ENCODE results near the gene NPIPB13. TPM values are rescaled to one million over a fixed set of nuclear protein-coding genes. Genes with fewer than 3 reads are reported as not detected.
"Not testable (repeated sequence)": the region's sequence is repeated elsewhere in the genome, so short reads cannot be mapped to it uniquely, and the experiment has no call there.

Gene NPIPB13
- total RNA-seq (ENCODE audit: unreplicated experiment), result 27.5 TPM
- long read RNA-seq, partial matches to known transcripts, result 0 of 1 reads
- long read RNA-seq, other reads (novel, unspliced or antisense), result 1 of 1 reads

DNA sequence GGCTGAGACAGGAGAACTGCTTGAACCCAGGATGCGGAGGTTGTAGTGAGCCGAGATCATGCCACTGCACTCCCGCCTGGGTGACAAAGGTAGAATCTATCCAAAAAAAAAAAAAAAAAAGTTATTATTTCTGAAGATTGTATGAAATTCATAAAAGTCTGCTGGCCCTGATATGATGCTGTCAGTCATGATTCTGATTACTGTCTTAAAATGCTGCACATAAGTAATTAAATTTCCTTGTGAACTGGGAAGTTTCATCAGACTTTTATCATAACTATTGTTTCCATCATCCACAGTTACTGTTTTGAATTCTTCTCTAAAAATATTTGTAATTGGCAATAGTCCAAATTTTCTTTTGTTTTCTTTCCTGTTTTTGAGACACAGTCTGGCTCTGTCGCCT lies at the start of gene NPIPB13:
TSS of gene NPIPB13 (minus strand) at position 101 of the 400 bp plus-strand sequence. CDS start 2,906 bp downstream, outside the sequence.
- H3K27me3 Mint-ChIP-seq (ENCODE audit: unreplicated experiment); H3K36me3 Mint-ChIP-seq (ENCODE audit: unreplicated experiment); H3K27ac Mint-ChIP-seq (ENCODE audit: unreplicated experiment); H3K4me3 Mint-ChIP-seq (ENCODE audit: unreplicated experiment); H3K4me1 Mint-ChIP-seq (ENCODE audit: low read depth, unreplicated experiment); DNase-seq; H3K9me3 Mint-ChIP-seq (ENCODE audit: unreplicated experiment): not testable (repeated sequence)

DNA sequence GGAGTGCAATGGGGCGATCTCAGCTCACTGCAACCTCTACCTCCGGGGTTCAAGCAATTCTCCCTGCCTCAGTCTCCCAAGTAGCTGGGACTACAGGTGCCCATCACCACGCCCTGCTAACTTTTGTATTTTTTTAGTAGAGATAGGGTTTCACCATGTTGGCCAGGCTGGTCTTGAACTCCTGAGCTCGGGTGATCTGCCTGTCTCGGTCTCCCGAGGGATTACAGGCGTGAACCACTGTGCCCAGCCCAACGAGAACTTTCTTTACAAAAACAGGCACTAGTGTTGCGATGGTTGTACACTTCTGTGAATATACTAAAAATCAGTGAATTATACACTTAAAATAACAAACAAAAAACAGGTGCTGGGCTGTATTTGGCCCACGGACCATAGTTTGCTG lies 34.1 kb upstream of the NPIPB13 start:
- H3K36me3 Mint-ChIP-seq (ENCODE audit: unreplicated experiment); H3K27me3 Mint-ChIP-seq (ENCODE audit: unreplicated experiment); H3K4me3 Mint-ChIP-seq (ENCODE audit: unreplicated experiment); H3K4me1 Mint-ChIP-seq (ENCODE audit: low read depth, unreplicated experiment); H3K9me3 Mint-ChIP-seq (ENCODE audit: unreplicated experiment); H3K27ac Mint-ChIP-seq (ENCODE audit: unreplicated experiment): not testable (repeated sequence)
- DNase-seq, result peak; percentile 5

DNA sequence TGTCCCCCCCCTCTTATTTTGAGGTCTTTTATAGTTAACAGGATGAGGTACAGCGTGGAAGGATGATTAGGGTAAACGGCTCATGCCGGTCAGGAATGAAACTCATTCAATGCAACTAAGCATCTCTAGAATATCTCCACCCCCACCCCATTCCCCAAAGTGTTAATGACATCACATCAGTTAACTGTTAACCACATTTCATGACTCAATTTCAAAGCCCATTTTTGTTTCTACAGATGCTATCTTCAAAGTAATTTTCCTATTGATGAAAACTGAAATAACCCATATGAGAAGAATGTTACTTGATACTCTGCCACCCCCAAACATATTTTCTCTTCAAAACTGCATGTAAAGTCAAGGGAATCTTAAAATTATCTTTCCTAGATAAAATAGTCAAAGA lies 30.2 kb upstream of the NPIPB13 start:
- not testable (repeated sequence) for H3K9me3 Mint-ChIP-seq (ENCODE audit: unreplicated experiment); DNase-seq; H3K4me1 Mint-ChIP-seq (ENCODE audit: low read depth, unreplicated experiment); H3K4me3 Mint-ChIP-seq (ENCODE audit: unreplicated experiment); H3K36me3 Mint-ChIP-seq (ENCODE audit: unreplicated experiment); H3K27me3 Mint-ChIP-seq (ENCODE audit: unreplicated experiment); H3K27ac Mint-ChIP-seq (ENCODE audit: unreplicated experiment)

DNA sequence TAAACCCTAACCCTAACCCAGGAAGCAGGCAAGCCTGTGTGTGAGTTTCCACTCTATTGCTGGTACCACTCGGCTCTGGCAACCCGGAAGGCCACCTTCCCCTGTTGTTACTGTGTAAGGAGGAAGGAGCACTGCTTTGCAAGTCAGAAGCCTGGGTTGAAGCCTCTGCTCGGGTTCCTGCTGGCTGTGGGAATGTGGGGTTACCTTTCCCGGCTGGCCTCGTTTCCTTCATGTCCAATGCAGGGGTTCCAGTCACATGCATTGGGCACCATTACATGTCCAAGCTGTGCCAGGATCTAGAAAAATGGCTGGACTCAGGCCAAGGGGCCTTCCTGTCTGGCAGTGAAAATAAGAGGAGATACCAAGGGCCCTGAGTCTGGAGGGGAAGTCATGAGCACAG lies 31.2 kb downstream of the NPIPB13 start:
- not testable (repeated sequence) for H3K27me3 Mint-ChIP-seq (ENCODE audit: unreplicated experiment); H3K9me3 Mint-ChIP-seq (ENCODE audit: unreplicated experiment)

DNA sequence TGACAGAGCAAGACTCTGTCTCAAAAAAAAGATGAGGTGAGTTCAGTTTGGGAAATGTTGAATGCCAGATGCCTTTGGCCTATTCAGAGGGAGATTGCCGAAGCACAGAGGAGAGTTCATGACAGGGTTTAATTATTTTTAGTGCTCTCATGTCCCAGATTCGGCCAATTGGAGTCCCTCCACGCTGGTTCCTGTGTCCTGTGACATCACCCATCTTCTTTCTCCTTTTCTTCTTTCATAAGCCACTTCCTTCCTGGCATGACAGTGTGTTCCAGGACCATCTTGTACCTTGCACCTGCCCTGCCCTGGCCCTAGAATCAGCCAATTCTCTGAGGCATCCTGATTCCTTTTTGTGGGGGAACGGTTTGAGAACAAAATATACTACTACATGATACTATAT lies 36.9 kb downstream of the NPIPB13 start:
- H3K4me3 Mint-ChIP-seq (ENCODE audit: unreplicated experiment); DNase-seq; H3K4me1 Mint-ChIP-seq (ENCODE audit: low read depth, unreplicated experiment); H3K27ac Mint-ChIP-seq (ENCODE audit: unreplicated experiment); H3K36me3 Mint-ChIP-seq (ENCODE audit: unreplicated experiment); H3K27me3 Mint-ChIP-seq (ENCODE audit: unreplicated experiment); H3K9me3 Mint-ChIP-seq (ENCODE audit: unreplicated experiment): not testable (repeated sequence)

More for the DNA sequence above, 31.2 kb downstream of the NPIPB13 start:
- not testable (repeated sequence) for DNase-seq; H3K27ac Mint-ChIP-seq (ENCODE audit: unreplicated experiment); H3K36me3 Mint-ChIP-seq (ENCODE audit: unreplicated experiment); H3K4me1 Mint-ChIP-seq (ENCODE audit: low read depth, unreplicated experiment); H3K4me3 Mint-ChIP-seq (ENCODE audit: unreplicated experiment)

DNA sequence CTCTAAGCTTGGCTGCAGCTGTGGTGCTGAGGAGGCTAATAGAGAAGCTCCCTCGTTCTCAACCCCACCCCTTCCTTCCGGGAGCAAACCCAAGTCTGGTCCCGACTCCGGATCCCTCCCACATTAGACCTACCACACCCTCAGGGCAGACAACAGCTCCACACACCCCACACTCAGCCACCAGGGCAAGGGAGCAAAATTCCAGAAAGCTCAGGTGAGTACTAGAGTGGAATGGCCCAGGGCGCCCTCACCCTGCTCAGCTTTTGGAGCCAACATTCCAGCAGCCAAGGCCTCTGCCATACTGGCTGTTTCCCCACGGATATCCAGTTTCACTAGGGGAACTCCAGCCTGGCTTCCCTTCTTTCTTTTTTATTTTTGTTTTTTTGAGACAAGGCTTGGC lies 39.2 kb downstream of the NPIPB13 start:
- H3K27me3 Mint-ChIP-seq (ENCODE audit: unreplicated experiment); H3K4me3 Mint-ChIP-seq (ENCODE audit: unreplicated experiment); H3K9me3 Mint-ChIP-seq (ENCODE audit: unreplicated experiment): not testable (repeated sequence)

DNA sequence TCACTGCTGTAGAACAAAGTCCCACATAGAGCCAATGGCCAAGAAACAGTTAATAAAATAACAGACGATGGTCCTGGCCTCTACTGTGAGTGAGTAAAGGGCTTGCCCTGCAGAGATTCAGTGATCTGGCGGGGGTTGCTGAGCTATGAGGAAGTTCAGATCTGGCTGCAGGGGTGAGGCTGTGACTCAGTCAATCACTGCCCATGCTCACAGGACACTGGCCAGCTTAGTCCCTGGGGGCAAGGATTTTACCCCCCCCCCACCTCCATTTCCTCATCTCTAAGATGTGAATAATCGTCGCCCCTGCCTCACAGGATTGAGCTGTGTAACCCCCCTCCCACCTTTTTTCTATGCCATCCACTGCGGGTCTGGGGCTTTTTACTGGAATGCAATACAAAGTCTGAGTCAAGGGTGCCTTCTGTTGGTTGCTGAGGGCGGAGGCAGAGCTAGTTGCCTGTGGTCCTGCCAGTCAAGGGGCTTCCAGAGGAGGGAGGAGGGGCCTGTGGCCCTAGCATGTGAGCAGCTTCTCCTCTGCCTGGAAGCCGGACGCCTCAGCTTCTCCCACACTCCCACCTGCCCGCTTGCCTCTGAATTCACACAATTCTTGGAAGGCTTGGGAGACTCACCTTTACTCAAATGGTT lies 41.1 kb downstream of the NPIPB13 start:
- not testable (repeated sequence) for H3K4me3 Mint-ChIP-seq (ENCODE audit: unreplicated experiment); H3K9me3 Mint-ChIP-seq (ENCODE audit: unreplicated experiment); H3K27me3 Mint-ChIP-seq (ENCODE audit: unreplicated experiment); H3K27ac Mint-ChIP-seq (ENCODE audit: unreplicated experiment); H3K4me1 Mint-ChIP-seq (ENCODE audit: low read depth, unreplicated experiment); H3K36me3 Mint-ChIP-seq (ENCODE audit: unreplicated experiment)
- peak; percentile 18 for DNase-seq

More for the DNA sequence above, 39.2 kb downstream of the NPIPB13 start:
- not testable (repeated sequence) for DNase-seq; H3K4me1 Mint-ChIP-seq (ENCODE audit: low read depth, unreplicated experiment); H3K27ac Mint-ChIP-seq (ENCODE audit: unreplicated experiment); H3K36me3 Mint-ChIP-seq (ENCODE audit: unreplicated experiment)

DNA sequence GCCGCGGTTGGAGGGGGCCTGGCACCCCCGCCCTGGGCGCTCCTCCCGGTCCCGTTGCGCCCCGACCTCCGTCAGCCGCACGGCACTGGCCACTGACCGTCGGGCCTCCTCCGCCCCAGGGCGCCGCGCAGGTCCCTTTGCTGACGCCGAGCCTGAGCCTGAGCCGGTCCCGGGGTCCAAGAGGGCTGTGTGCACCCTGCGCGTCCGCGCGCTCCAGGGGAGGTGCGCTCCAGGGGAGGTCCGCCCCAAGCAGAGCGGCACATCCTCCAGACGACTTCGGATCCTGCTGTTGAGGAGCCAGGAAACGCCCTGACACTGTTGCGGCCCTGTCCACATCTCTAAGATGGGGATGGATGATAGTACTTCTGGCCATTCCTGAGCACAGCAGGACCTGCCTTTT lies 42.0 kb downstream of the NPIPB13 start:
- H3K9me3 Mint-ChIP-seq (ENCODE audit: unreplicated experiment); DNase-seq; H3K27ac Mint-ChIP-seq (ENCODE audit: unreplicated experiment); H3K27me3 Mint-ChIP-seq (ENCODE audit: unreplicated experiment); H3K4me3 Mint-ChIP-seq (ENCODE audit: unreplicated experiment); H3K36me3 Mint-ChIP-seq (ENCODE audit: unreplicated experiment); H3K4me1 Mint-ChIP-seq (ENCODE audit: low read depth, unreplicated experiment): not testable (repeated sequence)

DNA sequence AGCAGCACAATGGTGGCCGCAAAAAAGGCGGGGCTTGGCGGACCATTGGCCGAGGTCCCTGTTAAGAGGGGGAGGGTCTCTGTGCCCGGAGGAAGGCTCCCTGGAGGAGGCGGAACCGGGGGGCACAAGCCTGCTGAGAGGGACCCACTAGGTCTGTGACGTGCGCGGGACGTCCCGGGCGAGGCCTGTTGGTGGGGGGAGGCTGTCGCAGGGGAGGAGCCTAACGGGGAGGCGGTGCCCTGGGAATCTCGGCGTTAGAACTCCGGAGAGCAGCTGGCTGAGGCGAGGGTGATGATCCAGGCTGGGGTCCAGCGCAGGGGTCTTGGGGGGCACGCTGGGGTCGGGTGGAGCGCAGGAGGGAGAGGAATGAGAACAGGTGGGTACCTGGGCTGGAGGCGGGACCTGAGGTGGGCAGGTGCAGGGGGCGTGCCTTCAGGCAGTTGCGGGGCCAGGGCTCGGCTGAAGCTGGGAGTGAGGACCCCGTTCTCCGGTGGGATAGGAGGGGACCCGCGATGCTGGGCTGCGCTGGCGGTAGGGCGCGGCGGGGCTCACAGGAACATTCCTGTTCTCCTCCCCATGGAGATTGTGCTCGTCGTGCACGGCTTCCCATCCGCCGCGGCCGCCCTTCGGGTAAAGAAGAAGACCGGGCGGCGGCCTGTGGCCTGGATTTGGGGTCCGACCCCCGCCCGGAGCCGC lies 42.6 kb downstream of the NPIPB13 start:
- peak; percentile 28 for DNase-seq
- not testable (repeated sequence) for H3K9me3 Mint-ChIP-seq (ENCODE audit: unreplicated experiment); H3K36me3 Mint-ChIP-seq (ENCODE audit: unreplicated experiment); H3K27ac Mint-ChIP-seq (ENCODE audit: unreplicated experiment); H3K4me1 Mint-ChIP-seq (ENCODE audit: low read depth, unreplicated experiment); H3K27me3 Mint-ChIP-seq (ENCODE audit: unreplicated experiment); H3K4me3 Mint-ChIP-seq (ENCODE audit: unreplicated experiment)

DNA sequence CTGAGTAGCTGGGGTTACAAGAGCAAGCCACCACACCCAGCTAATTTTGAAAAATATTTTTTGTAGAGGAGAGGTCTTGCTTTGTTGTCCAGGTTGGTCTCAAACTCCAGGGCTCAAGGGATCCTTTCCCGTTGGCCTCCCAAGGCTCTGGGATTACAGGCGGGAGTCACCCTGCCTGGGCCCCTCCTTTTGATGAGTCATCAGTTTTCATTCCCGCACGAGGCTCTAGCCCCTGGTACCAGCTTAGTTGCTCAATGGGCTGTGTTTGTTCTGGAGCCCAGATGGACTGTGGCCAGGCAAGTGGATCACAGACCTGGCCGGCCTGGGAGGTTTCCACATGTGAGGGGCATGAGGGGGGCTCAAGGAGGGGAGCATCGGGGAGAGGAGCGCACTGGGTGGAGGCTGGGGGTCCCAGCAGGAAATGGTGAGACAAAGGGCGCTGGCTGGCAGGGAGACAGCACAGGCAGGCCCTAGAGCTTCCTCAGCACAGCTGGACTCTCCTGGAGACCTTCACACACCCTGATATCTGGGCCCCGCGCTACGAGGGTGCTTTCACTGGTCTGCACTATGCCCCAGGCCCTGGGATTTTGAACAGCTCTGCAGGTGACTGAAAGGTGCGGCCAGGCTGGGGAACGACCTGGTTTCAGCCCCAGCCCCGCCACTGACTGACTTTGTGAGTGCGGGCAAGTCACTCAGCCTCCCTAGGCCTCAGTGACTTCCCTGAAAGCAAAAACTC lies 48.5 kb downstream of the NPIPB13 start:
- H3K27me3 Mint-ChIP-seq (ENCODE audit: unreplicated experiment); H3K4me1 Mint-ChIP-seq (ENCODE audit: low read depth, unreplicated experiment); H3K9me3 Mint-ChIP-seq (ENCODE audit: unreplicated experiment); DNase-seq; H3K4me3 Mint-ChIP-seq (ENCODE audit: unreplicated experiment); H3K27ac Mint-ChIP-seq (ENCODE audit: unreplicated experiment); H3K36me3 Mint-ChIP-seq (ENCODE audit: unreplicated experiment): not testable (repeated sequence)

DNA sequence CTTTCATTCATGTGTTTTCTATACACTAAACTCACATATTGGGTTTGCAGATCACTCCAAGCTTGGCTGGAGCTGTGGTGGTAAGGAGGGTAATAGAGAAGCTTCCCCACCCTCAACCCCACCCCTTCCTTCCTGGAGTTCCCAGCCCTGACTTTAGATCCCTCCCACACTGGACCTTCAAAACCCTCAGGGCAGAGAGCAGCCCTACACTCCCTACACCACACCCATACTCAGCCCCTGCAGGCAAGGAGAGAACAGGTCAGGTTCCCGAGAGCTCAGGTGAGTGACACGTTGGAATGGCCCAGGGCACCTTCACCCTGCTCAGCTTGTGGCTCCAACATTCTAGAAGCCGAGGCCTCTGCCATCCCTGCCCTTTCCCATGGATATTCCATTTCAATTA lies 49.2 kb downstream of the NPIPB13 start, which contains the start of gene SULT1A3:
TSS of gene SULT1A3 (plus strand) at position 207 of the 400 bp plus-strand sequence. CDS start 1,474 bp downstream, outside the sequence.
- H3K9me3 Mint-ChIP-seq (ENCODE audit: unreplicated experiment); DNase-seq; H3K27ac Mint-ChIP-seq (ENCODE audit: unreplicated experiment); H3K27me3 Mint-ChIP-seq (ENCODE audit: unreplicated experiment); H3K4me3 Mint-ChIP-seq (ENCODE audit: unreplicated experiment); H3K36me3 Mint-ChIP-seq (ENCODE audit: unreplicated experiment); H3K4me1 Mint-ChIP-seq (ENCODE audit: low read depth, unreplicated experiment): not testable (repeated sequence)
